SK-N-SH (cell line): ENCODE data around the gene BMP8A. TPM values are rescaled to one million over a fixed set of nuclear protein-coding genes. Genes with fewer than 3 reads are reported as not detected.

Experiments used
- CTCF ChIA-PET: fragments of 300-600, 350-600 bp; formaldehyde crosslinking; extraction: SDS; loops from one replicate; lab custom pipeline; 2021; lab: Yijun Ruan, JAX
- POLR2A ChIA-PET: fragments of 350-600 bp; sonication (Branson Sonifier 250); formaldehyde crosslinking; extraction: SDS; loops from one replicate; lab custom pipeline; 2020; ENCODE audit warnings: antibody characterized with exemption, inconsistent platforms; lab: Yijun Ruan, JAX
- DNase-seq: peaks from one replicate; pipeline ENCODE4 v3.0.0; 2012
- H2AFZ ChIP-seq: fragments of 200-600 bp; sonication (generic); 2 replicates; pipeline ENCODE4 v1.8.1; 2016; ENCODE audit warnings: antibody characterized with exemption, mild to moderate bottlenecking, low read depth
- H3F3A ChIP-seq: fragments of 200-600 bp; sonication (generic); replicated peaks from 2 replicates; pipeline ENCODE3; 2016; ENCODE audit warnings: antibody characterized with exemption, mild to moderate bottlenecking; ENCODE audit not compliant: insufficient read depth
- H3K27ac ChIP-seq, 2 experiments: fragments of 200-500 bp in 1 of 2; fragments of 200-600 bp in 1 of 2; sonication (Bioruptor generic) in 1 of 2; sonication (generic), shearing (Covaris generic) in 1 of 2; 2 replicates each; pipeline versions ENCODE4 v1.5.1 to v1.6.1; 2014 to 2016; ENCODE audit warnings: low read depth in 2 of 2, inconsistent platforms in 1 of 2, low read length in 1 of 2, mild to moderate bottlenecking in 1 of 2, mixed read lengths in 1 of 2
- H3K27me3 ChIP-seq: fragments of 200-600 bp; sonication (generic), shearing (Covaris generic); 2 replicates; pipeline ENCODE4 v1.6.1; 2016; ENCODE audit warnings: mixed run types; ENCODE audit not compliant: insufficient read depth
- H3K36me3 ChIP-seq, 2 experiments: fragments of 200-500 bp in 1 of 2; fragments of 200-600 bp in 1 of 2; sonication (Bioruptor generic) in 1 of 2; sonication (generic) in 1 of 2; replicated peaks in 1 of 2; 2 replicates each; pipeline versions ENCODE3 to v1.5.1; 2014 to 2016; ENCODE audit warnings: low read length in 1 of 2, mild to moderate bottlenecking in 1 of 2; ENCODE audit not compliant: insufficient read depth in 2 of 2, control insufficient read depth in 1 of 2
- H3K4me1 ChIP-seq, 2 experiments: fragments of 200-500 bp in 1 of 2; fragments of 200-600 bp in 1 of 2; sonication (Bioruptor generic) in 1 of 2; sonication (generic), shearing (Covaris generic) in 1 of 2; 2 replicates each; pipeline versions ENCODE4 v1.5.1 to v1.6.1; 2014 to 2016; ENCODE audit warnings: low read depth in 1 of 2, low read length in 1 of 2, mixed run types in 1 of 2; ENCODE audit not compliant: insufficient read depth in 2 of 2, control insufficient read depth in 1 of 2
- H3K4me2 ChIP-seq: fragments of 200-600 bp; sonication (generic), shearing (Covaris generic); 2 replicates; pipeline ENCODE4 v1.6.1; 2017; ENCODE audit warnings: mixed run types
- H3K4me3 ChIP-seq, 2 experiments: fragments of 200-500 bp in 1 of 2; fragments of 200-600 bp in 1 of 2; sonication (Bioruptor generic) in 1 of 2; sonication (generic), shearing (Covaris generic) in 1 of 2; 2 replicates each; pipeline versions ENCODE4 v1.5.1 to v1.8.1; 2014 to 2016; ENCODE audit warnings: low read depth in 2 of 2, inconsistent platforms in 1 of 2, low read length in 1 of 2, mild to moderate bottlenecking in 1 of 2, mixed read lengths in 1 of 2, moderate library complexity in 1 of 2
- H3K79me2 ChIP-seq: fragments of 200-600 bp; sonication (generic); 2 replicates; pipeline ENCODE4 v1.8.1; 2017; ENCODE audit warnings: mild to moderate bottlenecking; ENCODE audit not compliant: insufficient read depth
- H3K9ac ChIP-seq: fragments of 200-600 bp; sonication (generic); 2 replicates; pipeline ENCODE4 v1.6.1; 2017; ENCODE audit warnings: mixed run types
- H3K9me2 ChIP-seq: fragments of 200-600 bp; sonication (generic); 2 replicates; pipeline ENCODE4 v1.6.1; 2017; ENCODE audit warnings: mixed run types
- H3K9me3 ChIP-seq: fragments of 200-600 bp; sonication (generic); 2 replicates; pipeline ENCODE4 v1.6.1; 2017; ENCODE audit warnings: mixed run types, mild to moderate bottlenecking, moderate library complexity
- H4K20me1 ChIP-seq: fragments of 200-600 bp; sonication (generic); 2 replicates; pipeline ENCODE4 v1.6.1; 2017; ENCODE audit warnings: mild to moderate bottlenecking, mixed run types; ENCODE audit not compliant: insufficient read depth
- CHD2 ChIP-seq: fragments of 150-350 bp; IDR thresholded peaks from 2 replicates; pipeline ENCODE4 v1.6.1; 2018; ENCODE audit warnings: low read length; ENCODE audit not compliant: partially characterized antibody
- FOSL2 ChIP-seq: IDR thresholded peaks from 2 replicates; pipeline ENCODE4 v1.4.0; 2012; ENCODE audit warnings: low read depth, mild to moderate bottlenecking, moderate library complexity, borderline replicate concordance
- FOXM1 ChIP-seq: IDR thresholded peaks from 2 replicates; pipeline ENCODE4 v1.4.0; 2012; ENCODE audit warnings: low read depth, mild to moderate bottlenecking
- GATA2 ChIP-seq: sonication (generic); formaldehyde crosslinking; IDR thresholded peaks from 2 replicates; pipeline ENCODE4 v1.5.0; 2020; ENCODE audit warnings: mild to moderate bottlenecking, missing genetic modification reagents
- IRF3 ChIP-seq: fragments of 150-350 bp; IDR thresholded peaks from 2 replicates; pipeline ENCODE4 v1.6.1; 2016; ENCODE audit warnings: mild to moderate bottlenecking, low read depth, low read length
- JUND ChIP-seq: IDR thresholded peaks from 2 replicates; pipeline ENCODE4 v1.4.0; 2012
- MEF2A ChIP-seq: IDR thresholded peaks from 2 replicates; pipeline ENCODE4 v1.4.0; 2012; ENCODE audit warnings: low read depth, borderline replicate concordance
- MXI1 ChIP-seq: IDR thresholded peaks from 2 replicates; pipeline ENCODE4 v1.6.1; 2012; ENCODE audit warnings: mild to moderate bottlenecking, low read depth, low read length, improper control_type of control experiment
- NRF1 ChIP-seq: IDR thresholded peaks from 2 replicates; pipeline ENCODE4 v1.6.1; 2012; ENCODE audit warnings: low read depth, mild to moderate bottlenecking, low read length
- RAD21 ChIP-seq: IDR thresholded peaks from 2 replicates; pipeline ENCODE4 v1.6.1; 2012; ENCODE audit warnings: mild to moderate bottlenecking, low read length
- REST ChIP-seq: IDR thresholded peaks from 2 replicates; pipeline ENCODE4 v1.6.1; 2012; ENCODE audit warnings: mild to moderate bottlenecking, low read depth, low read length, moderate library complexity
- RXRA ChIP-seq: IDR thresholded peaks from 2 replicates; pipeline ENCODE4 v1.4.0; 2012; ENCODE audit warnings: low read depth, mild to moderate bottlenecking, borderline replicate concordance
- TCF12 ChIP-seq: IDR thresholded peaks from 2 replicates; pipeline ENCODE4 v1.4.0; 2012
- TEAD4 ChIP-seq: IDR thresholded peaks from 2 replicates; pipeline ENCODE4 v1.4.0; 2012; ENCODE audit warnings: mild to moderate bottlenecking, borderline replicate concordance; ENCODE audit not compliant: insufficient read depth
- USF2 ChIP-seq: fragments of 150-350 bp; IDR thresholded peaks from 2 replicates; pipeline ENCODE4 v1.6.1; 2017; ENCODE audit warnings: antibody characterized with exemption, low read length, low read depth, borderline replicate concordance
- YY1 ChIP-seq: IDR thresholded peaks from 2 replicates; pipeline ENCODE4 v1.4.0; 2012; ENCODE audit warnings: low read depth, mild to moderate bottlenecking
- WGBS: methylation state at CpG from one replicate; pipeline ENCODE4 v1.1.6; 2017; ENCODE audit warnings: low lambda C conversion rate; 5-methylcytosine and 5-hydroxymethylcytosine counted together
- polyA plus RNA-seq, 3 experiments: library from polyadenylated mRNA; depleted of rRNA; stranded (reverse); fragments of >200 nt; gene quantifications; 2 replicates each; pipeline ENCODE4 v1.2.3, GENCODE V29; 2012

BMP8A gene
- polyA plus RNA-seq, 1 of the 3 experiments (the other 2 are of a cell fraction) = 0.16 TPM

GRCh38 chr1:39564340-39564739, 72.9 kb downstream of the BMP8A start:
- Histone ChIP-seq H3K4me1 (no peaks in the 10 kb centered on the region), H3K9me3 (no peaks in the 10 kb centered on the region), H3K9ac (no peak overlapping the region), H3K27ac (no peak overlapping the region), H3K27me3 (no peaks in the 10 kb centered on the region), H3K36me3 (peaks cover 89 to 92% of the 10 kb centered on the region in 2 experiments), H4K20me1 (peaks cover 35% of the 10 kb centered on the region), H3K9me2 (no peaks in the 10 kb centered on the region), H3F3A (peaks cover 13% of the 10 kb centered on the region), H3K79me2 (peaks cover 29% of the 10 kb centered on the region), H3K4me2 (no peak overlapping the region), H2AFZ (no peak overlapping the region), H3K4me3 (no peak overlapping the region)
- 86% methylated on average over 7 of the region's 7 CpGs for WGBS
- no peak for TF ChIP-seq RXRA
- TF ChIP-seq FOXM1 = no peak
- no peak for TF ChIP-seq NRF1
- no peak for TF ChIP-seq MXI1
- no peak for TF ChIP-seq IRF3
- TF ChIP-seq USF2 = no peak
- POLR2A ChIA-PET = no interaction called here
- CTCF ChIA-PET = interaction anchor here (0.9 to 1.0 kb wide), 2 partner anchors 10 to 89 kb away, joined by 3 read pairs; no protein-coding TSS in a partner anchor
- DNase-seq = no peak

- H3K4me2 ChIP-seq = no peak overlapping the region
- no peaks in the 10 kb centered on the region for H3K27me3 ChIP-seq
- TF ChIP-seq IRF3 = no peak
- no peak for TF ChIP-seq JUND
- TF ChIP-seq MXI1 = no peak
- TF ChIP-seq FOSL2 = no peak
- TF ChIP-seq GATA2 (CRISPR knock-in tag) = no peak
- TF ChIP-seq USF2 = no peak
- TF ChIP-seq TEAD4 = no peak
- no peak for TF ChIP-seq REST
- no peak for TF ChIP-seq RAD21
- TF ChIP-seq CHD2 = no peak
- TF ChIP-seq MEF2A = no peak
- no peak for TF ChIP-seq FOXM1
- TF ChIP-seq YY1 = no peak
- TF ChIP-seq TCF12 = no peak
- H2AFZ ChIP-seq = no peak overlapping the region
- ChIA-PET POLR2A (interaction anchor here (1.3 kb wide), 1 partner anchor 9 kb away, joined by 6 read pairs; no protein-coding TSS in a partner anchor), CTCF (interaction anchor here (1.0 kb wide), 1 partner anchor 9 kb away, joined by 3 read pairs; no protein-coding TSS in a partner anchor)
- H3K36me3 ChIP-seq = peaks cover 95 to 97% of the 10 kb centered on the region in 2 experiments
- H3K9me2 ChIP-seq = no peaks in the 10 kb centered on the region
- WGBS = 100% methylated on average over 3 of the region's 6 CpGs
- peaks cover 41% of the 10 kb centered on the region for H4K20me1 ChIP-seq
- peaks cover 12% of the 10 kb centered on the region for H3F3A ChIP-seq
- no peak overlapping the region for H3K9ac ChIP-seq
- no peaks in the 10 kb centered on the region for H3K4me1 ChIP-seq
- no peaks in the 10 kb centered on the region for H3K9me3 ChIP-seq
- H3K27ac ChIP-seq = no peak overlapping the region
- H3K4me3 ChIP-seq = no peak overlapping the region
- no peak for DNase-seq
- peaks cover 35% of the 10 kb centered on the region for H3K79me2 ChIP-seq
Observed at GRCh38 chr1:39564941-39565340, 73.5 kb downstream of the BMP8A start.
